ENCODE data around the gene UTP14A. TPM values are rescaled to one million over a fixed set of nuclear protein-coding genes. Genes with fewer than 3 reads are reported as not detected.

UTP14A gene
- polyA plus RNA-seq, 2 of the 4 experiments (the other 2 are of a cell fraction) = 38.7 to 47.3 TPM

- 44% methylated on average over 1 of the region's 2 CpGs for WGBS (ENCODE audit: missing lambda C conversion rate)
Observed at GRCh38 chrX:129872524-129872923, 33.4 kb upstream of the UTP14A start.

GRCh38 chrX:129875669-129876068, 30.3 kb upstream of the UTP14A start:
- ChIA-PET POLR2A (no interaction called here), CTCF (no interaction called here)
- H3K9me3 ChIP-seq = no peaks in the 10 kb centered on the region
- FAIRE-seq (no peak), ATAC-seq (peak; percentile 52 to 56; a peak in 2 of 6 replicates), DNase-seq (ENCODE audit: low read depth in 1 of 2, low spot score in 1 of 2) (no peak)
- no peak overlapping the region for H3K27ac ChIP-seq
- no peak overlapping the region for H3K4me3 ChIP-seq
- no peak for TF ChIP-seq JUN (IDR thresholded peaks at IDR 0.05)
- H3K4me1 ChIP-seq = peaks cover 15% of the 10 kb centered on the region
- 29% methylated on average over 3 of the region's 3 CpGs for WGBS (ENCODE audit: missing lambda C conversion rate)
- H3K4me2 ChIP-seq = no peak overlapping the region

More at GRCh38 chrX:129872524-129872923, 33.4 kb upstream of the UTP14A start:
- no peaks in the 10 kb centered on the region for H3K9me3 ChIP-seq
- FAIRE-seq = no peak
- no peak for DNase-seq (ENCODE audit: low read depth in 1 of 2, low spot score in 1 of 2)
- no peak overlapping the region for H3K4me2 ChIP-seq
- TF ChIP-seq, protein P1, sequence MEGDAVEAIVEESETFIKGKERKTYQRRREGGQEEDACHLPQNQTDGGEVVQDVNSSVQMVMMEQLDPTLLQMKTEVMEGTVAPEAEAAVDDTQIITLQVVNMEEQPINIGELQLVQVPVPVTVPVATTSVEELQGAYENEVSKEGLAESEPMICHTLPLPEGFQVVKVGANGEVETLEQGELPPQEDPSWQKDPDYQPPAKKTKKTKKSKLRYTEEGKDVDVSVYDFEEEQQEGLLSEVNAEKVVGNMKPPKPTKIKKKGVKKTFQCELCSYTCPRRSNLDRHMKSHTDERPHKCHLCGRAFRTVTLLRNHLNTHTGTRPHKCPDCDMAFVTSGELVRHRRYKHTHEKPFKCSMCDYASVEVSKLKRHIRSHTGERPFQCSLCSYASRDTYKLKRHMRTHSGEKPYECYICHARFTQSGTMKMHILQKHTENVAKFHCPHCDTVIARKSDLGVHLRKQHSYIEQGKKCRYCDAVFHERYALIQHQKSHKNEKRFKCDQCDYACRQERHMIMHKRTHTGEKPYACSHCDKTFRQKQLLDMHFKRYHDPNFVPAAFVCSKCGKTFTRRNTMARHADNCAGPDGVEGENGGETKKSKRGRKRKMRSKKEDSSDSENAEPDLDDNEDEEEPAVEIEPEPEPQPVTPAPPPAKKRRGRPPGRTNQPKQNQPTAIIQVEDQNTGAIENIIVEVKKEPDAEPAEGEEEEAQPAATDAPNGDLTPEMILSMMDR (IDR thresholded peaks at IDR 0.05) = no peak
- TF ChIP-seq POLR2A (IDR thresholded peaks at IDR 0.05; ENCODE audit: low read length) (no peak), HOXB5 (CRISPR knock-in tag; IDR thresholded peaks at IDR 0.05) (no peak), RFX5 (IDR thresholded peaks at IDR 0.05) (no peak), POLR2AphosphoS2 (conservative IDR thresholded peaks at IDR 0.05; ENCODE audit: low read length) (no peak), CBX8 (IDR thresholded peaks at IDR 0.05) (no peak), ZSCAN20 (CRISPR knock-in tag; IDR thresholded peaks at IDR 0.05) (no peak), MAZ (IDR thresholded peaks at IDR 0.05; ENCODE audit: borderline replicate concordance, low read depth, low read length) (no peak), HDAC2 (IDR thresholded peaks at IDR 0.05) (no peak), RAD21 (conservative IDR thresholded peaks at IDR 0.05 in 1 of 2, IDR thresholded peaks at IDR 0.05 in 1 of 2) (no peak), EP300 (IDR thresholded peaks at IDR 0.05) (no peak)
- TF ChIP-seq, protein P2, sequence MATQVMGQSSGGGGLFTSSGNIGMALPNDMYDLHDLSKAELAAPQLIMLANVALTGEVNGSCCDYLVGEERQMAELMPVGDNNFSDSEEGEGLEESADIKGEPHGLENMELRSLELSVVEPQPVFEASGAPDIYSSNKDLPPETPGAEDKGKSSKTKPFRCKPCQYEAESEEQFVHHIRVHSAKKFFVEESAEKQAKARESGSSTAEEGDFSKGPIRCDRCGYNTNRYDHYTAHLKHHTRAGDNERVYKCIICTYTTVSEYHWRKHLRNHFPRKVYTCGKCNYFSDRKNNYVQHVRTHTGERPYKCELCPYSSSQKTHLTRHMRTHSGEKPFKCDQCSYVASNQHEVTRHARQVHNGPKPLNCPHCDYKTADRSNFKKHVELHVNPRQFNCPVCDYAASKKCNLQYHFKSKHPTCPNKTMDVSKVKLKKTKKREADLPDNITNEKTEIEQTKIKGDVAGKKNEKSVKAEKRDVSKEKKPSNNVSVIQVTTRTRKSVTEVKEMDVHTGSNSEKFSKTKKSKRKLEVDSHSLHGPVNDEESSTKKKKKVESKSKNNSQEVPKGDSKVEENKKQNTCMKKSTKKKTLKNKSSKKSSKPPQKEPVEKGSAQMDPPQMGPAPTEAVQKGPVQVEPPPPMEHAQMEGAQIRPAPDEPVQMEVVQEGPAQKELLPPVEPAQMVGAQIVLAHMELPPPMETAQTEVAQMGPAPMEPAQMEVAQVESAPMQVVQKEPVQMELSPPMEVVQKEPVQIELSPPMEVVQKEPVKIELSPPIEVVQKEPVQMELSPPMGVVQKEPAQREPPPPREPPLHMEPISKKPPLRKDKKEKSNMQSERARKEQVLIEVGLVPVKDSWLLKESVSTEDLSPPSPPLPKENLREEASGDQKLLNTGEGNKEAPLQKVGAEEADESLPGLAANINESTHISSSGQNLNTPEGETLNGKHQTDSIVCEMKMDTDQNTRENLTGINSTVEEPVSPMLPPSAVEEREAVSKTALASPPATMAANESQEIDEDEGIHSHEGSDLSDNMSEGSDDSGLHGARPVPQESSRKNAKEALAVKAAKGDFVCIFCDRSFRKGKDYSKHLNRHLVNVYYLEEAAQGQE (IDR thresholded peaks at IDR 0.05) = no peak
- H3K4me3 ChIP-seq = no peak overlapping the region
- POLR2A ChIA-PET = no interaction called here
- no peak overlapping the region for H3K27ac ChIP-seq
- no peak for ATAC-seq
- CTCF ChIA-PET = interaction anchor here (1.2 kb wide), 2 partner anchors 33 to 146 kb away, joined by 3 read pairs; partner anchors contain the start of gene UTP14A
- peaks cover 15% of the 10 kb centered on the region for H3K4me1 ChIP-seq

DNA sequence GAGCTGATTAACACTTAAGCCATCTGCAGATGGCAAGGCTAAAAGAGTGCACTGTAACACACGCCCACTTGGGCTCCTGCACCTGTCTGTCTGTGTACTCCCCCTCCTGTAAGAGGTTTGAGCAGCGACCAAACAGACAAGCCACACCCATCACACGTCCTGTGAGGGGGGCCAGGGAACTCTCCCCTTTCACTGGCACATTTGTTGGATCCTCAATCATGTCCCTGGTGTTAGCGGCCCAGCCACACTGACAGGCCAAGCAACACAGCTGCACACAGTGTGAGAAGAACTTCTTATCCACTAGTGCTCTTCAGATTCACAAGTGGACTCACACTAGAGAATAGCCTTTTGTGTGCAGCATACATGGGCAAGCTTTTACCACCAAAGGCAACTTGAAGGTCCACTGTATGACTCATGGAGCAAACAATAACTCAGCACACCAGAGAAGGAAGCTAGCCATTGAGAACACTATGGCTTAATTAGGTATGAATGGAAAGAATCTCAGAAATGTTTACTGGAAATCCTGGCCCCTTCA, 29.1 kb upstream of the UTP14A start:
- no peak for TF ChIP-seq GATA3 (IDR thresholded peaks at IDR 0.05; ENCODE audit: borderline replicate concordance)
- TF ChIP-seq TP53 (CRISPR knock-in tag; IDR thresholded peaks at IDR 0.05) = no peak
- no peak for TF ChIP-seq RFX5 (IDR thresholded peaks at IDR 0.05)
- no peak for TF ChIP-seq FOSL2 (IDR thresholded peaks at IDR 0.05)
- 0 out of 2 replicates have a peak, but pooled peaks have one; percentile 26 for TF ChIP-seq FOSL2 (CRISPR knock-in tag; IDR thresholded peaks at IDR 0.05)
- TF ChIP-seq NFE2L2 (conservative IDR thresholded peaks at IDR 0.05; ENCODE audit: low read length) = no peak
- no peak for TF ChIP-seq ZNF302 (CRISPR knock-in tag; IDR thresholded peaks at IDR 0.05)
- TF ChIP-seq USF2 (IDR thresholded peaks at IDR 0.05) = no peak
- WGBS (ENCODE audit: missing lambda C conversion rate) = 20% methylated on average over 3 of the region's 4 CpGs
- Histone ChIP-seq H3K4me3 (no peak overlapping the region), H3K9me3 (no peaks in the 10 kb centered on the region), H3K27ac (peak overlapping the region; percentile 22 to 30; a peak in 4 of 6 replicates), H3K4me1 (peaks cover 15% of the 10 kb centered on the region), H3K4me2 (peak overlapping the region; percentile 55)
- CTCF ChIA-PET = interaction anchor here (0.9 kb wide), 1 partner anchor 270 kb away, joined by 3 read pairs; no protein-coding TSS in a partner anchor
- ATAC-seq (peak in 1 of 2 experiments; percentile 86; a peak in 4 of 6 replicates), DNase-seq (ENCODE audit: low read depth in 1 of 2, low spot score in 1 of 2) (peak; percentile 15 to 42), FAIRE-seq (no peak)
- POLR2A ChIA-PET = no interaction called here

All from A549 (cell line).